ENCODE measurements around the gene PDZD8.

Gene PDZD8

DNA sequence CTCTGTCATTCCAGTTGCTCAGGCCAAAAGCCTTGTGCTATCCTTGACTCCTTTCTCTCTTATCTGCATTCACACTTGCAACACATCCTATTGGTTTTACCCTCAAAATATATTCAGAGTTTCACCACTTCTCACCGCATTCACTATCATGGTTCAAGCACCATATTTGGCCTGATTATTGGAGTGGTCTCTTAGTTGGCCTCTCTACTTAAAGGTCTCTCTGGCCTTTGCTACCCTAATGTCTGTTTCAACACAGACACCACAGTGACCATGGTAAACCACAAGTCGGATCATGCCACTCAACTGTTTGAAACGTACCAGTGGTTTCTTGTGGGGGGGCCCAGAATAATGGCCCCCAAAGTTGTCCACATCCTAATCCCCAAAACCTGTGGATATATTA, 15.2 kb upstream of the PDZD8 start:
- DNase-seq, result no peak

GRCh38 chr10:117386805-117387204, 11.6 kb upstream of the PDZD8 start:
- no peak for DNase-seq

GRCh38 chr10:117382861-117383260, 7.6 kb upstream of the PDZD8 start:
- no peak for DNase-seq

GRCh38 chr10:117374506-117375359, 507 bp downstream of the PDZD8 start:
- DNase-seq, result peak; percentile 44

GRCh38 chr10:117373823-117374505, 1.3 kb downstream of the PDZD8 start:
- no peak for DNase-seq

- DNase-seq, result no peak
These were observed 5.0 kb downstream of the PDZD8 start for GRCh38 chr10:117370205-117370604.

GRCh38 chr10:117367718-117368117, 7.5 kb downstream of the PDZD8 start:
- no peak for DNase-seq

GRCh38 chr10:117366741-117367140, 8.5 kb downstream of the PDZD8 start:
- DNase-seq, result no peak

DNA sequence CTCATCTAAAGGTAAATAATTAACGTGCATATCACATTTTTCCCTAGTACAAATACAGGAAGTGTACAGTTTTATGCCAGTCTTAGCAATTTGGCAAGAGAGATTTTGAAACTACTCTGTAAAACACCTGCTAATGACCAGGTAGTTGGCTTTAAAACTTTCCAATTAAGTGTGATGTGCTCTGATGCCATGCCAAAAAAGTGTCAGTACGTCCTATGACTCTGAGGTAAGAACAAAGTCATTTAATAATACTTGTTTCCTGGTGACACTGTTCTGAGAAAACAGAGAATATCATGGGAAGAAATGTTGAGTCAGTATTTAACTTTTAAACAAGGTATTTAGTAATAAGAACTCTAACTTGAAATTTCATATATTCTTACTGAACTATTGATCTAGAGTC, 9.6 kb downstream of the PDZD8 start:
- no peak for DNase-seq

DNA sequence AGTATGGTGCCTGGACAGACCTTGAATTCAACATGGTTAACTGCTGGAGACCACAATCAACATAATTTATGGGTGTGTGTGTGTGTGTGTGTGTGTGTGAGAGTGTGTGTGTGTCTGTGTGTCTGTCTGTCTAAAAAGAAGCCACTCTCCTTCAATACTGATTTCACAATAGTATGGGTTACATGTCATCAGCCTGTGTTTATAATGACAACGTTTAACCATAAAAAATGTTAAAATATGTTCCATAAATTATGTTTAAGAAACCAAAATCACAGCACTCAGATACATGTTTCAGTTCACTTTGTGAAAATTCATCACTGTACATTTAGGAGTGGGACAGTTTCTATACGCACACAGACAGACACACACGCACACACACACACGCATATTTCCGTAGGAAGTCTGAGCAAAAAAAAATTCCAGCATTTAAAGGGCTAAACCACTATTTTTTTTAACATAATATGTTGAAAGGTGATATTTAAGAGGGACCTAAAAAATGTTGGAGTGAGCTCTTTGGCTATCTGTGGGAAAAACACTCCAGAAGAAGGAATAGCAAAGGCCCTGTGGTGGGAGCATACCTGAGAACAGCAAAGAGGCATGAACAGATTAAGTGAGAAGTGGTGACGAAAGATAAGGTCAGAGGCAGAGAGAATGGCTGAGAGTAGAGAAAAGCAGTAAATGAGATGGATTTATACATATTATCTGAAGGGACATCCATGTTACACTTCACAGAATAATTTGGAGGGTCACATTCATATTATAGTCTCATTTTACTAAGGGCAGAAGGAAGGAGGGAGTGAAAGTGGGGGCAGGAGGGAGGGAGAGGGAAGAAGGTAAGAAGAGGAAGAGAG, 10.9 kb downstream of the PDZD8 start:
- DNase-seq, result no peak

DNA sequence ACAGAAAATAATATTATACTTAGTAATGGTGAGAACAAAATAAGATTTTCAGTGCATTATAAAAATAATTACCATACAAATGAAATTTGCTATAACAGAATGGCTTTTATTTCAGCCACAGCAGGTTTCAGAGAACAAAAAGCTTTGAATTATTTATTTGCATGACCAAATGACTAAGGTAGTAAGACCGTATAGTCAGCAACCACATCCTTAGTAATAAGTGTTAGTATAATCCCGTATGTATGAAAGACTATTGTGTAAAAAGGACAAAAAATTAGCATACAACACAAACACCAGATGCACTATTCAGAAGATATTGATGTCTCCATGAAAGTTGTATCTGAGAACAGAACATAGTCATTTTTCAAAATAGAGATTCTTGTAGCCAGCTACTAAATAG, 12.2 kb downstream of the PDZD8 start:
- no peak for DNase-seq

- DNase-seq, result no peak
These were observed 12.9 kb downstream of the PDZD8 start for GRCh38 chr10:117362313-117362712.

GRCh38 chr10:117360994-117361667, 14.1 kb downstream of the PDZD8 start:
- DNase-seq, result no peak

DNA sequence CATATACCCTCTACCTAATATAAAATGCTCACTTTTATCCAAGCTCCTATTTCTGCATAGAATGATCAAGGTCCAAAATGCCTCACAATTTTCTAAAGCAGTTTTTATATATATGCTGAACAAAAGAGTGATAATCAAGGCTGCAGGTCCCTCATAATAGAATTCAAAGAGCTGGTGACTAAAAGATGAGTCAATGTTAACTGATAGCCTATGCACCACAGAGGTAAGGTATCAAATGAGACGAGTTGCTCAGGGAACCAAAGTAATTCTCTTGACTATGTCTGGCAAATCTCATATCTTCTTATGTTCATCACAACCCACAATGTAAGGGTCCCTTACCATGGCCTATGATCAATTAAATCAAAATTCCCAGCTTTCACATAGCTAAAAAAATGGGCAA, 15.2 kb downstream of the PDZD8 start:
- DNase-seq, result no peak

- DNase-seq, result no peak
These were observed 20.2 kb downstream of the PDZD8 start for GRCh38 chr10:117355072-117355471.

GRCh38 chr10:117353684-117354083, 21.6 kb downstream of the PDZD8 start:
- no peak for DNase-seq

- no peak for DNase-seq
These were observed 22.5 kb downstream of the PDZD8 start for GRCh38 chr10:117352724-117353123.

DNA sequence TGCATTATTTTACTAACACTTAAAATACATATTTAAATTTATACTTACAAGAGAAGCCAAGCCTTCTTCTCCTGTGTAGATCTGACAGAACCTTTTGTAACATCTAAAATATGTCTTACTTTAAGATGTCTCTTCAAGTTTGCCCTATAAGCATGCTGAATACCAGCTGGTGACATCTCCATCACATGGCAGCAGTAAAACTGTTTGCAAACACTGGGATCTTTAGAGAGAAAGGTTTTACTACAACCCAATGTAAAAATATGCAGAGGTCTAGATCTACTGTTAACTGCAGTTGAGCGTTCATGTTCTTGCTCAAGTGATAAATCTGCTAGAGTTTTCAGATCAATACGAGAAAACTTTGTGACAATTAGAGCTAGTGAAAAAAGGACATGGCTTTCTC, 23.2 kb downstream of the PDZD8 start:
- DNase-seq, result no peak

DNA sequence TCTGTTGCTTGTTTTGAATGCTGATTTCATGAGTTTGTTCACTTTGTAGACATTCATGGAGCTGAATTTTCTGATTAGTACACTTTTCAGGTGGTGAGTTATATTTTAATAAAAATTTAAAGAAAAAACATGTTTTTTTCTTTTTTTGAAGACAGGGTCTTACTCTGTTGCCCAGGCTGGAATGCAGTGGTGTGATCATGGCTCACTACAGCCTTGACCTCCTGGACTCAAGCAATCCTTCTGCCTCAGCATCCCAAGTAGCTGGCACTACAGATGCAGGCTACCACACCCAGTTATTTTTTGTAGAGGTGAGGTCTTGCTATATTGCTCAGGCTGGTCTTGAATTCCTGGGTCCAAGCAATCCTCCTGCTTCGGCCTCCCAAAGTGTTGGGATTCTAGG, 23.7 kb downstream of the PDZD8 start:
- DNase-seq, result no peak

- DNase-seq, result no peak
These were observed 24.3 kb downstream of the PDZD8 start for GRCh38 chr10:117350909-117351308.

DNA sequence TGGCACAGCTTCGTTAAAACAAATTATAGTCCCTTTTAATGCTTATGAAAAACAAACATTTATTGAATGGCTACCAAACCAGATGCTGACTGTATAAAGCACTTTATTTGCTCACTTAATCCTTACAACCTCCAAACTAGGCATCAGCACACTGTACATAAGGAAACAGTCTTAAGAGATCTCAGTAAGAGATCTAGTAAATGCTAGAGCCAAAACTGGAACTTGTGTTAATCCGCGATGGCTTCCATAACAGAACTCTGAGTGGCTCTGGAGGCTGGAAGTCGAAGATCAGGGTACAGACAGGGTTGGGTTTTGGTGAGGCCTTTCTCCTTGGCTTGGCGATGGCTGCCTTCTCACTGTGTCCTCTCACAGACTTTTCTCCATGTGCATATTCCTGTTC, 27.0 kb downstream of the PDZD8 start:
- no peak for DNase-seq

DNA sequence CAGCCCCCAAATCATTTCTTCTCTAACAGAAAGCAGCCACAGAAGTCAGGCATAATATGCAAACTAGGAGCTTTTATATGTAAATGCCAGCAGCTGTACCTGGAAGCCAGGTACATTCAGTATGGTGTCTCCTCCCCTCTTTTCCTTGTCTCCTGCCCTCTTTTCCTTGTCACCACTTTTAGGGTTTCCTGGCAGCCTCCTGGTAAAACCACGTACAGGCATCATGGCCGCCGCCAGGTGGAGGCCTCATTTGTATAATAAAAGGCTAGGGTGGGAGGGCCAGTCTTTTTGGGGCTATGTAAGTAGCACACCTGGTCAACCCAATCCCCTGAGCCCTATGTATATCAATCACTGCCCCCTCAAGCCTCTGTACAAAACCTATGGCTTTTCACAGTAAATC, 28.7 kb downstream of the PDZD8 start:
- DNase-seq, result no peak

- no peak for DNase-seq
These were observed 30.1 kb downstream of the PDZD8 start for GRCh38 chr10:117345143-117345542.
